H1 (cell line): Measurements from ENCODE around the gene PYGL. TPM values are rescaled to one million over a fixed set of nuclear protein-coding genes. Genes with fewer than 3 reads are reported as not detected.

Experiments used
- EGR1 ChIP-seq: IDR thresholded peaks from 2 replicates; pipeline ENCODE4 v1.6.1; 2011; ENCODE audit warnings: low read depth, low read length, borderline replicate concordance
- NANOG ChIP-seq: IDR thresholded peaks from 2 replicates; pipeline ENCODE4 v1.6.1; 2011; ENCODE audit warnings: low read length, low read depth, mild to moderate bottlenecking, inconsistent platforms; ENCODE audit not compliant: insufficient read depth, poor library complexity, severe bottlenecking
- POU5F1 ChIP-seq: IDR thresholded peaks from 2 replicates; pipeline ENCODE4 v1.6.1; 2011; ENCODE audit warnings: low read depth, mild to moderate bottlenecking, low read length, moderate library complexity
- TCF12 ChIP-seq: IDR thresholded peaks from 2 replicates; pipeline ENCODE4 v1.6.1; 2011; ENCODE audit warnings: low read depth, mild to moderate bottlenecking, low read length
- polyA plus RNA-seq, 7 experiments: library from polyadenylated mRNA; depleted of rRNA in 3 of 7; stranded (reverse) in 5 of 7; unstranded in 2 of 7; fragments of >200 nt in 5 of 7; fragments of 200-250 nt in 2 of 7; gene quantifications; 1 replicate in 5 of 7; 2 replicates in 1 of 7; 4 replicates in 1 of 7; pipeline versions ENCODE4 v1.2.1 to v1.2.3, GENCODE V29; 2011 to 2013; ENCODE audit warnings: missing spikeins in 2 of 7, mixed read lengths in 2 of 7
- total RNA-seq: library from RNA; stranded (reverse); fragmentation: NEBNext Ultra II Directional; extraction: Animal tissue kit (Norgen Biotek cat#: 25700); gene quantifications from 2 replicates; pipeline ENCODE4 v1.2.1, GENCODE V29; 2021
- TF ChIP-seq, protein P1 (sequence below): fragments of 300-600 bp; sonication (generic); IDR thresholded peaks from 2 replicates; pipeline ENCODE4 v1.7.1; 2012; ENCODE audit warnings: low read length, moderate library complexity, mild to moderate bottlenecking, inconsistent platforms; ENCODE audit not compliant: insufficient replicate concordance

PYGL gene
- total and polyA plus RNA-seq, 2 of the 8 experiments (the other 6 are each of a cell fraction or from before 2014, with no cell fraction given), result 26.1 to 50.5 TPM

DNA sequence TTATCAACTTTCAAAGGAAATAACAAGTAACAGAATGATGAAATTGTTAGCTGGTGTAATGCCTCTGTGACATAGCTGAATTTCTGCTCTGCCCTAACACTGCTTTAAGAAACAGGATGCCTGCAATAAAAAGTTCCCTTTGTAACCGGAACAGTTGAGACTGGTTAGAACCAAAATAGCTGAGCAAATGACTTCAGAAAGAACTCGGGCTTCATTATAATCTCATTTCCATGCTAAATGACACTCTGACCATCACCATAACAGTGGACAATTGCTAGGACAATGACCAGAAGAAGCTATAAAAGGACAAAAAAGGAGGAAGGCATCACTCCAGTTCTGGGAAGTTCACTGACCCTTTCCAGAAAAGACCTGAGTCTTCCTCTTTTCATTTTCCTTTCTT lies 23.5 kb upstream of the PYGL start (continued):
- TF ChIP-seq NANOG, result no peak
- TF ChIP-seq TCF12, result no peak
- TF ChIP-seq, protein P1, sequence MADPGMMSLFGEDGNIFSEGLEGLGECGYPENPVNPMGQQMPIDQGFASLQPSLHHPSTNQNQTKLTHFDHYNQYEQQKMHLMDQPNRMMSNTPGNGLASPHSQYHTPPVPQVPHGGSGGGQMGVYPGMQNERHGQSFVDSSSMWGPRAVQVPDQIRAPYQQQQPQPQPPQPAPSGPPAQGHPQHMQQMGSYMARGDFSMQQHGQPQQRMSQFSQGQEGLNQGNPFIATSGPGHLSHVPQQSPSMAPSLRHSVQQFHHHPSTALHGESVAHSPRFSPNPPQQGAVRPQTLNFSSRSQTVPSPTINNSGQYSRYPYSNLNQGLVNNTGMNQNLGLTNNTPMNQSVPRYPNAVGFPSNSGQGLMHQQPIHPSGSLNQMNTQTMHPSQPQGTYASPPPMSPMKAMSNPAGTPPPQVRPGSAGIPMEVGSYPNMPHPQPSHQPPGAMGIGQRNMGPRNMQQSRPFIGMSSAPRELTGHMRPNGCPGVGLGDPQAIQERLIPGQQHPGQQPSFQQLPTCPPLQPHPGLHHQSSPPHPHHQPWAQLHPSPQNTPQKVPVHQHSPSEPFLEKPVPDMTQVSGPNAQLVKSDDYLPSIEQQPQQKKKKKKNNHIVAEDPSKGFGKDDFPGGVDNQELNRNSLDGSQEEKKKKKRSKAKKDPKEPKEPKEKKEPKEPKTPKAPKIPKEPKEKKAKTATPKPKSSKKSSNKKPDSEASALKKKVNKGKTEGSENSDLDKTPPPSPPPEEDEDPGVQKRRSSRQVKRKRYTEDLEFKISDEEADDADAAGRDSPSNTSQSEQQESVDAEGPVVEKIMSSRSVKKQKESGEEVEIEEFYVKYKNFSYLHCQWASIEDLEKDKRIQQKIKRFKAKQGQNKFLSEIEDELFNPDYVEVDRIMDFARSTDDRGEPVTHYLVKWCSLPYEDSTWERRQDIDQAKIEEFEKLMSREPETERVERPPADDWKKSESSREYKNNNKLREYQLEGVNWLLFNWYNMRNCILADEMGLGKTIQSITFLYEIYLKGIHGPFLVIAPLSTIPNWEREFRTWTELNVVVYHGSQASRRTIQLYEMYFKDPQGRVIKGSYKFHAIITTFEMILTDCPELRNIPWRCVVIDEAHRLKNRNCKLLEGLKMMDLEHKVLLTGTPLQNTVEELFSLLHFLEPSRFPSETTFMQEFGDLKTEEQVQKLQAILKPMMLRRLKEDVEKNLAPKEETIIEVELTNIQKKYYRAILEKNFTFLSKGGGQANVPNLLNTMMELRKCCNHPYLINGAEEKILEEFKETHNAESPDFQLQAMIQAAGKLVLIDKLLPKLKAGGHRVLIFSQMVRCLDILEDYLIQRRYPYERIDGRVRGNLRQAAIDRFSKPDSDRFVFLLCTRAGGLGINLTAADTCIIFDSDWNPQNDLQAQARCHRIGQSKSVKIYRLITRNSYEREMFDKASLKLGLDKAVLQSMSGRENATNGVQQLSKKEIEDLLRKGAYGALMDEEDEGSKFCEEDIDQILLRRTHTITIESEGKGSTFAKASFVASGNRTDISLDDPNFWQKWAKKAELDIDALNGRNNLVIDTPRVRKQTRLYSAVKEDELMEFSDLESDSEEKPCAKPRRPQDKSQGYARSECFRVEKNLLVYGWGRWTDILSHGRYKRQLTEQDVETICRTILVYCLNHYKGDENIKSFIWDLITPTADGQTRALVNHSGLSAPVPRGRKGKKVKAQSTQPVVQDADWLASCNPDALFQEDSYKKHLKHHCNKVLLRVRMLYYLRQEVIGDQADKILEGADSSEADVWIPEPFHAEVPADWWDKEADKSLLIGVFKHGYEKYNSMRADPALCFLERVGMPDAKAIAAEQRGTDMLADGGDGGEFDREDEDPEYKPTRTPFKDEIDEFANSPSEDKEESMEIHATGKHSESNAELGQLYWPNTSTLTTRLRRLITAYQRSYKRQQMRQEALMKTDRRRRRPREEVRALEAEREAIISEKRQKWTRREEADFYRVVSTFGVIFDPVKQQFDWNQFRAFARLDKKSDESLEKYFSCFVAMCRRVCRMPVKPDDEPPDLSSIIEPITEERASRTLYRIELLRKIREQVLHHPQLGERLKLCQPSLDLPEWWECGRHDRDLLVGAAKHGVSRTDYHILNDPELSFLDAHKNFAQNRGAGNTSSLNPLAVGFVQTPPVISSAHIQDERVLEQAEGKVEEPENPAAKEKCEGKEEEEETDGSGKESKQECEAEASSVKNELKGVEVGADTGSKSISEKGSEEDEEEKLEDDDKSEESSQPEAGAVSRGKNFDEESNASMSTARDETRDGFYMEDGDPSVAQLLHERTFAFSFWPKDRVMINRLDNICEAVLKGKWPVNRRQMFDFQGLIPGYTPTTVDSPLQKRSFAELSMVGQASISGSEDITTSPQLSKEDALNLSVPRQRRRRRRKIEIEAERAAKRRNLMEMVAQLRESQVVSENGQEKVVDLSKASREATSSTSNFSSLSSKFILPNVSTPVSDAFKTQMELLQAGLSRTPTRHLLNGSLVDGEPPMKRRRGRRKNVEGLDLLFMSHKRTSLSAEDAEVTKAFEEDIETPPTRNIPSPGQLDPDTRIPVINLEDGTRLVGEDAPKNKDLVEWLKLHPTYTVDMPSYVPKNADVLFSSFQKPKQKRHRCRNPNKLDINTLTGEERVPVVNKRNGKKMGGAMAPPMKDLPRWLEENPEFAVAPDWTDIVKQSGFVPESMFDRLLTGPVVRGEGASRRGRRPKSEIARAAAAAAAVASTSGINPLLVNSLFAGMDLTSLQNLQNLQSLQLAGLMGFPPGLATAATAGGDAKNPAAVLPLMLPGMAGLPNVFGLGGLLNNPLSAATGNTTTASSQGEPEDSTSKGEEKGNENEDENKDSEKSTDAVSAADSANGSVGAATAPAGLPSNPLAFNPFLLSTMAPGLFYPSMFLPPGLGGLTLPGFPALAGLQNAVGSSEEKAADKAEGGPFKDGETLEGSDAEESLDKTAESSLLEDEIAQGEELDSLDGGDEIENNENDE, result no peak
- no peak for TF ChIP-seq EGR1
- TF ChIP-seq POU5F1, result no peak
